GM19463 (cell line): Measurements from ENCODE around the gene SCN2B.
A peak's percentile ranks its signal among the peaks of the same experiment; 100 is the strongest.

Experiments
- ATAC-seq: cut with Tn5 transposase; IDR thresholded peaks from one replicate; pipeline ENCODE4 v1.9.1; 2021; ENCODE audit warnings: mild to moderate bottlenecking, moderate library complexity; ENCODE audit not compliant: unreplicated experiment

Gene SCN2B

GRCh38 chr11:118154641-118155040 is 21.8 kb downstream of the SCN2B start:
- ATAC-seq = no peak

GRCh38 chr11:118153976-118154375 is 22.5 kb downstream of the SCN2B start:
- ATAC-seq = no peak

- no peak for ATAC-seq
These were observed 22.9 kb downstream of the SCN2B start for GRCh38 chr11:118153516-118153915.

GRCh38 chr11:118152552-118153471 is 23.6 kb downstream of the SCN2B start, which contains the start of gene SCN4B:
Gene SCN4B, minus strand, starts transcription at chr11:118152823. Its CDS starts 150 bp downstream, at chr11:118152673.
- no peak for ATAC-seq

- no peak for ATAC-seq
These were observed 24.4 kb downstream of the SCN2B start for GRCh38 chr11:118152020-118152551.

DNA sequence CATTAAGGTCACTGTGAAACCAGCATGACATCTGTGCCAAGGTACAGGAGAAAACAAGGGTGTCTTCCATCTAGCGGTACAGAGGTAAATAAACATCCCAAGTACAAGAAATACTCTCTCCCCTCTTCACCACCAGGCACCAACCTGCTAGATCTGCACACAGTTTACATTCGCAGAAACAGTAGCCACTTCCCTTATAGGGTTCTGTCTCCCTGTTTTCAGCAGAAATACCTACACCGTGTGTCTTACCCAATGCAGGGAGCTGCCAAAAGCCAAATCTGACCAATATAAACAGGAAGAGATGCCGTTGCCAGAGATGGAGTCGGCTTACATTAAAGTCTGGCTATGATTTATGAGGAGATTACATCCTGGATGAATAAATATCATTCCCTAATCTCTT is 25.0 kb downstream of the SCN2B start:
- ATAC-seq = no peak

GRCh38 chr11:118149493-118149892 is 26.9 kb downstream of the SCN2B start:
- no peak for ATAC-seq

- ATAC-seq = no peak
These were observed 27.6 kb downstream of the SCN2B start for GRCh38 chr11:118148856-118149255.

- no peak for ATAC-seq
These were observed 28.2 kb downstream of the SCN2B start for GRCh38 chr11:118148240-118148639.

- ATAC-seq = no peak
These were observed 28.9 kb downstream of the SCN2B start for GRCh38 chr11:118147502-118147901.

- ATAC-seq = no peak
These were observed 29.9 kb downstream of the SCN2B start for GRCh38 chr11:118146554-118146953.

DNA sequence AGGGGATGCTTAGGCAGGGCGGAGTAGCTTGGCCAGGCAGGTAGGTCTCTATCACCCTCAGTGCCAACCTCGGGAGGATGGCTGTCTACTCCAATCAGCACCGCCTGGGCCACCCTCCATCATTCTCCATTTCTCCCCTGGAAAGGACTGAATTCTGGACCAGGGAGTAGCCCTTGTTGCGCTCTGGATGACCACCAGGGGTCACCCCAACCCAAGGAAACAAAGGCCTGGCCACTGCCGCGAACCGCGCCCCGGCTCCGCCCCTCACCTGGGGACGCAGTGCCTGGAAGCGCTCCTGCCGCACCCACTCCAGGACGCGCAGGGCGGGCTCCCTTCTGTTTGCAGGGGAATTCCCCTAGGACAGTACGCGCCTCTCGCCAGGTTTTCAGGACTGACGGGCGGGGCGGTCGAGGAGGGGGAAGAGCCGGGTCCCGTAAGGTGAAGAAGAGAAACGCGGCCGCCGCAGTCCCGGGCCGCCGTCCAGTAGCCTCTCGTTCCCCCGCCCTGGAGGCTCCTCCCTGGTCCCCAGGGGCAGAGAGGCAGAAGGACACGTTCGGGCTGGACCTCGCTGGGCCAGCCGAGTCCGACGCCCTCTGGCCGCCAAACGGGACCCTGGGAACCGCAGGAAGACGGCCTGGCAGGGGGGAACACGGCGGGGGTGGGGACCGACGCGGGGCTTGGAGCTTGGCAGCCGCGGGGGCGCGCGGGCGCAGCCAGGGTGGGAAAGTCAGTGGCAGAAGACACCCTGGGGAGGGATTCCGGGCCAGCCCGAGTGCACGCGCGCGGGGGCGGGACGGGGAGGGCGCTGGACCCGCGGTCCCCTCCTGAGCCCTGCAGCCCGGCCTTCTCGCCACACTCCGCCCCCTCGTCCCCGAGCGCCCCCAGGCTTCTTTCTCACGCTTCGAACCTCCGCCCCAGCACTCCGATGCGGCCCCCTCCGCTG is 30.9 kb downstream of the SCN2B start:
- peak; percentile 86 for ATAC-seq

- no peak for ATAC-seq
These were observed 31.9 kb downstream of the SCN2B start for GRCh38 chr11:118144301-118145268.

DNA sequence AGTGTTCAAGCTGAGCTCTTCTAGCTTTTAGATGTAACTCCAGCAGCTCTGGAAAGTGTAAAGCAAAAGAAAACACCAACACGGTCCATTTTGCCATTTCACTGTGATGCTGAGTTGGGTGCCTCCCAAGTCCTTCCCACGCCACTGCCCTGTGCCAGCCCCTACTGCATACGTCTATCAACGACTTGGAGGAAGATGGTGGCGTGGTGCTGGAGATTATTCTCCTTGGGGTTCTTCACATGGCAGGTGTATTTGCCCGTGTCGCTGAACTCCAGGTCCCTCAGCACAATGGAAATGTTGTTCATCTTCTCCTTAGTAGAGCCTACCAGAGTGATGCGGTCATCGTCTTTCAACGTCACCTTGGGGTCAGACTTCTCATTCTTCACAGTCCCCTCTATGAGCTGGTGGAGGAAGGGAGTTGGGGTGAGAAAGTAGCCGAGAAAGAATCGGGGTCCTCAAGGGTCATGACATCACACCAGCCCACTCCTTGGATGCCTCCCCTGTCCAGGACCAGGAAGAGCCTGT is 32.7 kb downstream of the SCN2B start:
- no peak for ATAC-seq

DNA sequence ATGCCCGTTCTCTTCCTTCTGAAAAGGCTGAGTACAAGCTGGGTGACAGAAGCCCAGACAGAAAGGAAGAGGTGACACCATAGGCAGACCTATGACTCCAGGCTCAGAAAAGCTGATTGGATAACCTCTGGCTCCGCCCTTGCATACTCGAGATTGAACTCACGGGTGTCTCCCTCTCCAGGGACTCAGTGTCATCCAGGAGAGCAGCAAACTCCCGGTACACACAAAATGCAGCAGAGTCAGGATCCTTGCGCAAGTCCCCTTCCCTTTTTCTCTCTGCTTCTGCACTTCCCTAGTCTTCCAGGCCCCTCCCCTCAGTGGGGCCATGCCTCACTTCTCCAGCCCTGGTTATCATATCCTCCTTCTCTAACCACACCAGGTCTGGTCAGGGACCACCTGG is 33.6 kb downstream of the SCN2B start:
- no peak for ATAC-seq

DNA sequence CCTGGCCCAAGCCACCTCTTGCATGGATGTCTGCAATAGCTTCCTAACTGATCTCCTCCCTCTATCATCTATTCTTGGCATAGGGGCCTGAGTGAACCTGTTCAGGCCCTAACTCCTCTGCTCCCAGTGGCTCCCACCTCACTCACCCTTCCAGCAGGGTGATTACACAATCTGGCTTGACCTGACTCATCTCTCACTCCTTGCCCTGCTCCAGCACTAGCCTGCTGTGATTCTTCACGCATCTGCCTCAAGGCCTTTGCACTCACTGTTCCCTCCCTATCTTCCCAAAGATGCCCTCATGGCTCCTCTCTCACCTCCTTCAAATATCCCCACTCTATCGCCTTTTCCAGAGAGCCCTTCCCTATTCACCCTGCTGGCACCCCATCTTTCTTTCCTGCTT is 34.4 kb downstream of the SCN2B start:
- ATAC-seq = no peak

- no peak for ATAC-seq
These were observed 36.9 kb downstream of the SCN2B start for GRCh38 chr11:118139578-118139977.

DNA sequence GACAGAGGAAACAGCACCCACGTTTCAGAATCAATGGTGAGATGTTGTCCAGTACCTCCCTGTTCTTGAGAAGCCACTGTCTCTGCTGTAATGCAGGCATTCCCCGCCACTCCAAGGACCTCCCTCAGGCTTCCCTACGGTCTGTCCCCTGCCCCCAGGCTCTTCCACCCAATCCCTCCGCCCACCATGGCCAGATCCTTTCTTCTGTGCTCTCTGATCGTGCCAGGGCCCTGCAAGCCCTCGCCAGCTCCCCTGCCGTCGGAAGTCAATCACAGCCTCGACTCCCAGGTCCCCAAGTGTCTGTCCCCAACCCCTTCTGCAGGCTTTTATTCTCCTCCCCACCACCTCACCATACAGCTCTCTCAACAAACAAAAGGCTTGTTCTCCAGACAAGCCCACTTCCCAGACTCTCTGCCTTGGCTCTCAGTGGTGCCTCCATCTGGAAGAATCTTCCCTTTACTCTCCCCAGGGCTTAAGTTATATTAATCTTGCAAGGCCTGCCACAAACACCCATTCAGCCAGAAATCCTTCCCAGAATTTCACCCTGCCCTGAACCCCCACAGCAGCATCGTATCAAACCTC is 37.5 kb downstream of the SCN2B start:
- no peak for ATAC-seq

DNA sequence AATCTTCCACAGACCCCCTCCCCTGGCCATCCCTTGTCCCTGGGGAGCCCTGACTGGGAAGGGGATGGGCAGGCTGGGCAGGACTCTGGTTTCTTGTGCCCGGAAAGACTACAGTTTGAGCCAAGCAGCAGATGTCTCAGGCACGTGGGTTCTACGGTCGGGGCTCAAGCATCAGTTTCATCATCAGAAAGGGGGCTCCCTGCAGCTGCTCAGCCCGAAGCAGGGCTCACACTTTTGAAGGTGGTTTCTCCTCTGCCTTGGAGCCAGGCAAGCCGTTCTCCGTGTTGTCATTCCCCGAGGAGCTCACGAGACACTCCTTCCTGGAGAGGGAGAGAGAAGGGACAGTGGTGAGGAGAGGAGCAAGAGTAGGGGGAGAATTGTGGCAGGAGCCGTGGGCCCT is 39.6 kb downstream of the SCN2B start:
- ATAC-seq = no peak

DNA sequence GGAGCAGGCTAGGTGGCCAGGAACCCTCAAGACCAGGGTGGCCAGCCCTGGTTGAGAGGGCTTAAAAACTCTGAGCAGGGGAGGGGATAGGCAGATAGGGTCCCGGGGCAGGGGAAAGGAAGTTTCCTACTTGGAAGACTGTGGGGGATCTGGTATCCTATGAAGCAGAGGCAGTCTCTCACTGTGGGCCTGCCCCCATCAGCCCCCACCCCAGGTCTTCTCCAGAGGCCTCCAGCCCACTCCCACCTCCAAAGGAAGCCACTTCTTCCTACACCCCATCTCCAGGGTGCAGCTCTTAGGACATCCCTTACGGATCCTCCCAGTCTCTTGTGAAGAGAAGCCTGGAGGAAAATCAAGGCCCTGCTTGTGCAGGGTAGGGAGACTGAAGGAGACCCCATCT is 40.1 kb downstream of the SCN2B start:
- ATAC-seq = no peak
